HG02885 (cell line): ENCODE results near the gene EIF4ENIF1.
"Not testable (repeated sequence)": the region's sequence is repeated elsewhere in the genome, so short reads cannot be mapped to it uniquely, and the experiment has no call there.

Experiments used
- ATAC-seq: cut with Tn5 transposase; IDR thresholded peaks from one replicate; pipeline ENCODE4 v1.9.1; 2021; ENCODE audit warnings: mild to moderate bottlenecking; ENCODE audit not compliant: unreplicated experiment, poor library complexity

Gene EIF4ENIF1

DNA sequence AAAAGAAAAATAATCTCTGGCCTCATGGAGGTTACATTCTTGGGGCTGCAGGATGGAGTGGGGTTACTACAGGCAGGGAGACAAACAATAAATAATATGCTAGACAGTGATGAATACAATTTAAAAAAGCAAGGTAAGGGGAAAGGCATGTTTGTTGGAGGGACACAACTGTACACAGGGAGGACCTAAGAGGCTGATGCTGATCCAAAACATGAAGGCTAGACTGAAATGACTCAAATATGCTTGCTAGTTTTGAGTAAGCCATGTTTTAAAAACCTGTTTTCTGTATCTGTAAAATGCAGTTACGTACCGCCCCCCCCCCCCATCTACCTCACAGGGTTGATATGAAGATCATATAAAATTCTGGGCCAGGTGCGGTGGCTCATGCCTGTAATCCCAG lies 44.0 kb downstream of the EIF4ENIF1 start:
- no peak for ATAC-seq

DNA sequence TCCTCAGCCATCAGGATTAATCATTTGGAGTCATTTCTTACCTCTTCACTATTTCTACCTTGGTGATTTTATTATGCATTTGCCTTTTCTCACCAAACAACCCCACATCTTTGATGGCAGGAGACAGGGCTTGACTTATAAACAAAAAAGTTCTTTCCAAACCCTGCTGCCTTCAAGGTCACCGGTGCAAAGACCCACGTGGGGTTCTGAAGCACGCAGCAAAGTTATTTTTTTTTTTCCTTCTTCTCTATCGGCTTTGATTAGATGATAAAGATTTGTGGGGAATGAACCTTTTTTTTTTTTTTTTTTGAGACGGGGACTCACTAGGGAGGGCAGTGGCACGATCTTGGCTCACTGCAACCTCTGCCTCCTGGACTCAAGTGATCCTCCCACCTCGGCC lies 46.1 kb downstream of the EIF4ENIF1 start:
- no peak for ATAC-seq

DNA sequence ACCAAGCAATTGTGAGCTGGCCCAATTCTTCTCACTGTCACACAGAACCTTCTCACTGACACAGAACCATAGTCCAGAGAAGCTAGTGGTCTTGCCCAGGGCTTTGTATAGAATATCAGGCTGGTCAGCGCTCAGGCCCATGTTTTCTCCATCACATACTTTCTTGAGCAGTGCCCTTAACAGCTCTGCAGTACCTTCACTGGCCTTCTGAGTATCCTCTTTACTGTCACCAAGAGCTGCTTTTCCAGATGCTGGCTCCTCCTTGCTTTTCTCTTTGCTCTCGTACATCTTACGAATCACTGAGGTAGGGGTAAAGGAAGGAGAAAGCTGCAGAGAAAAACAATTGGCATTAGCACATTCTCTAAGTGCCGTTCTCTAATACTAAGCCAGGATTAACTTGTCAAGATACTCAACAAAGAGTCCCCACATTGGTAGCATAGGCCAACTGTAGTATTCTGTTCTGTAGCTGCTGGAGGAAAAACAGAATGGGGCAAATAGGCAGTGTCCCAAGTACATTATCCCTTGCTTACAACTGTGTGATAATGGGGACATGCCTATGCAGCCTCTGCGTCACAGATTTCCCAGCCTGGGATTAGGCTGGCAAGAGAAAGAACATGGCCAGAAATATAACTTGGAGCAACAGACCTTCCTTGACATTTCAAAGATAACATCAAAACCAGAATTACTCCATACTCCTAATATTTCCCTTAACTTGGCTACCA lies 46.7 kb downstream of the EIF4ENIF1 start:
- no peak for ATAC-seq

DNA sequence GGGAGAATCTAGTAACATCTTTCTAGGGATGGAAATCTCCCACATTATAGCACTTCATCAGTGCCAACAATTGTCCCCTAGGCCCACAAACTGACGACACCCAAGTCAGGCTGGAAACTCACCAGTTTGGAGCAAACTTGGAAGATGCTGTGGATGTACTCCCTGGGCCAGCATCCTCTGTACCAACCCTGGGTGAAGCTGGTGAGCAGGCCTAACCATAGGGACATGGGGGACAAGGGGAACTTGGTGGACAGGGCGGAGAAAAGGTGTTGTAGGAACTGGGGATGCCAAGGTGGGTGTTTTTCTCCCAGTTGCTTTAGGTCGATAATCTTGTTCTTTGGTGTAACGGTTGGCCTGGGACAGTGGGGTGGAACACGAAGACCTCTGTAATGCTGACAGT lies 48.0 kb downstream of the EIF4ENIF1 start:
- ATAC-seq = no peak

DNA sequence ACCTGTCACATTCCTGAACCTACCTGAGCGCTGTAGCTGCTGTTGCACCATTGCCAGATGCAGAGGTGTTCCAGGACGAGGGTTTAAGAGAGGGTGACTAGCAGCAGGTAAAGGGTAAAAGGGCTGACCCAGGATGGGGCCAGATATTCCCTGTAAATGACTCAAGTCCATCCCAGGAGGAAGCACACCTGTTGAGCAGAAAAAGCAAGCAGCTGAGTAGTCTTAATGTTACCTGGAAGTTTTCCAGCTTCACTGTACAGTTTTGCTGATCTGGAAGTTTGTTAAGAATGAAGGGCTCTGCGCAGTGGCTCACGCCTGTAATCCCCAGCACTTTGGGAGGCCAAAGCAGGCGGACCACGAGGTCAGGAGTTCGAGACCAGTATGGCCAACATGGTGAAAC lies 49.0 kb downstream of the EIF4ENIF1 start:
- no peak for ATAC-seq

DNA sequence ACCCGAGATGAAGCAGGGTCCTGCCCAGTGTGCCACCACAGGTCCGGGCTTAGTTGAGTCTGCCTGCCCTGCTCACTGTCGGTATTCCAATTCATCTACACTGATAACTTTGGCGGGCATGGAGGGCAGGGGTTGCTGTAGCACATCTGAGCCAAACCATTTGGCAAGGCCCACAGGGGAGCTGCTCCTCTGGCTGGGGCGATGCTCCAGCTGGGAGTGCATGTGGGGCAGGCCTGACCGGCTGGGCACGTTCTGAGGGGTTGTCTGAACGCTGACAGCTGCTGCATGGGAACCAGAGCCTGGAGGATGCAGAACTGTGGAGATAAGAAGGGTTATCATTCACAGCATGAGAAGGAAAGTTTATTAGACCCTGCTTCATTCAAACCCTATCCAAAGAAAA lies 49.8 kb downstream of the EIF4ENIF1 start:
- ATAC-seq = no peak

DNA sequence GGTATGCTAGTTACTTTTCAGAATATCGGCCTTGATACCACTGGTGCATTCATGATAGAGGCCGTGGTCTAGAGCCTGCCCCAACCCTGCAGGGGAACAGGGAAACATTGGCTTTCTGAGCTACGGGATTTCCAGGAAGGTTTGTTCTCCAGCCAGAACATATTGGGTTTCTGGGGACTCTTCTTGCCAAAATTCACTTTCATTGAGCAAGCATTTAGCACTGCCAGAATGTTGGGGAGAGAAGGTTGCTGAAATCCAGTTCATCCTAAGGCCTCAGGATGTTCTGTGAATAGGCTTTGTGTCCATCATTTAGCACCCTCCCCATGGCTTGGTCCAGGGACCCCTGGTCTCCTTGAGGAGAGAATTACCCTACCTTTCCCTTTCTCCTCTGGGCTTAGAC lies 53.5 kb downstream of the EIF4ENIF1 start:
- no peak for ATAC-seq

DNA sequence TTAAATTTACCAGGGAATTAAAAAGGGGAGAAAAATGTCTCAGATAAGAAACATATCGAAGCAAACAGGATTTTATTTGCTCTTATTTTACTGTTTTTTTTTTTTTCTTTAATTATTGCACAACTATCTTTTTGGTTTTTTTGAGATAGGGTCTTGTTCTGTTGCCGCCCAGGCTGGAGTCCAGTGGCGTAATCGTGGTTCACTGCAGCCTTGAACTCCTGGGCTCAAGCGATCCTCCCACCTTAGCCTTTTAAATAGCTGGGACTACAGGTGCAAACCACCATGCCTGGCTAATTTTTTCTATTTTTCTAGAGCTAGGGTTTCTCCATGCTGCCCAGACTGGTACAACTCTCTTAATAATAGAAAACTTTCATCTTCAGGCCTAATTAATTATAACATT lies 57.7 kb downstream of the EIF4ENIF1 start:
- no peak for ATAC-seq

DNA sequence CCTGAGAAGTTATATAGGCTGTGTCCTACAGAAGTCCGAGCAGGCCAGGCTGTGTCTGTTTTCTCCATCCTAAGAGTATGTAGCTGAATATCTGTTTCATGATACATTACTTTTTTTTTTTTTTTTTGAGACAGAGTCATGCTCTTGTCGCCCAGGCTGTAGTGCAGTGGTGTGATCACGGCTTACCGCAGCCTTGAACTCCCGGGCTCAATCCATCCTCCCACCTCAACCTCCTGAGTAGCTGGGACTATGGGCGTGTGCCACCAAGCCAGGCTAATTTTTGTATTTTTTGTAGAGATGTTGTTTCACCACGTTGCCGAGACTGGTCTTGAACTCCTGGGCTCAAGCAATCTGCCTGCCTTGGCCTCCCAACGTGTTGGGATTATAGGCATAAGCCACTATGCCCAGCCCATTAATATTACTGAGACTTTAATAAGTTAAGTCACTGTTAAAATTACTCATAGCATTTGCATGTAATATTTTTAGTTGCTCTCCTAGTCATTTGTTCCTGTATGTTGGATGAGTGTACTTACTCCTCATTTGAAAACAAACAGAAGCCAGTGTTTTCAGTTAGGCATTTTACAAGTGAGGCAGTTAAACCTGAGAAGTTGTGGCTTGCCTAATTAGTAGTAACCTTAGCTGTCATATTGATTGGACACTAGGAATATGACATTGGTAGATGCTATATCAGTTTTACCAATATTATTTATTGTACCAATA lies 64.2 kb downstream of the EIF4ENIF1 start:
- no peak for ATAC-seq

DNA sequence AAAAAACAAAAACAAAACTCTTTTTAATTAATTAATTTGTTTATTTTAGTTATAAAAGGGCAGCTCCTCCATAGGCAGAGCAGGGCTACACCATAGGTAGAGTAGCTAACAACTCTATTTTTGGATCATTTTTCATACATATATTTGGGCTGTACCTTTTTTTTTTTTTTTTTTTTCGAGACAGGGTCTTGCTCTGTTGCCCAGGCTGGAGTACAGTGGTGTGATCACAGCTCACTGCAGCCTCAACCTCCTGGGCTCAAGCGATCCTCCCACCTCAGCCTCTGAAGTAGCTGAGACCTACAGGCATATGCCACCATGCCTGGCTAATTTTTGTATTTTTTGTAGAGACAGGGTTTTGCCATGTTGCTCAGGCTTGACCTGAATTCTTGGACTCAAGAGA lies 87.3 kb downstream of the EIF4ENIF1 start:
- not testable (repeated sequence) for ATAC-seq

DNA sequence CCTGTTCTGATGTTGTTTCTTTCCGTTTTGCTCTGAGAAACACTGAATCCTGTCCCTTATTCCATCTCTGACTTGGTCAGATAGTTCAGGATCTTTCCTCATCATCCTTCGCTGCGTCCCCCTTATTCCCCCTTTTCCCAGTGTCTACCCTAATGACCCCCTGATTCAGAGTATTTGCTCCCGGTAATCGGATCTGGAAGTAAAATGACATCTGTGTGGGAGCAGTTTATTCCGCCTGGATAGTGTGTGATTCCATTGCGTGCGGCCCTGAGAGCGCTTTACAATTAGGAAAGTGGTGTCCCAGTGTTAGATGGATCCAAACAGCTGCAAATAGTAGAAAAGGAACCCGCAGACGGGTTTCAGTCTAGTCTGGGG lies 89.6 kb downstream of the EIF4ENIF1 start:
- no peak for ATAC-seq

DNA sequence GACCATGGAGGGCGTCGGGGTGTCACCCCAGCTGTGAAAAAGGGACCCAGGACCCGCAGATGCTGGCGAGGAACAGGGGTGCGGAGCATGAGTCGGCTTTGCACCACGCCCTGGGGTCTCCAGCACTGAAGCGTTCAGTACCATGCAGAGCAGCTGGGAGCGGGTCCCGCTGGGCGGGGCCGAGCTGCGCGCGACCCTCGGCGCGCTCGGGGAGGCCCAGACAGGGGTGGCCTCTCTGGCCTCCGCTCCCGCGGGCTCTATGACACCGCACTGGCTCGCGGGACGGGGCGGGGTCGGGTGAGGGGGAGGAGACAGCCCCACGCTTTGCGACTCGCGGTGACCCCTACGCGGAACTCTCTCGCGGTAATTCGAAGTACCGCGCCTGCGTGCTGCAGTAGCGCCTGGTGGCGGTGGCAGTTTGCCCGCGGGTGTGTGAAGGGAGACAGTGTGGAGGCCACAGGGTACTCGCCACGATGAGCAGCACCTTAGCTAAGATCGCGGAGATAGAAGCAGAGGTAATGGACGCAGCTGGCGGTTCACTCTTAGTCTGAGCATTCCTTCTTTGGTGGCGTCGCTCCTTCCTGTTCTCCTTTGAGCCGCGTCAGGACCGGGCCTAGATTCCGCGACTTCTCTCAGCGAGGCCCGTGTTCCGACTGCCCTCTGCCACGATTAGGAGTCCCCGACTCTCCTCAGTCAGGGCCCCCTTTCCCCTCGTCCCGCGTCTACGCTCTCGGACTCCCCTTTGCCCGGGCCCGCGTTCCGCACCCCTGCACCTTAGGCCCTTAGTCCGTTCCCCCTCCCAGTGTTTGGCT lies 90.2 kb downstream of the EIF4ENIF1 start, which contains the start of gene DRG1:
Gene DRG1 (plus strand): TSS at position 394 of the 812 bp plus-strand sequence. CDS start 80 bp downstream, at position 474.
- peak; percentile 98 for ATAC-seq

DNA sequence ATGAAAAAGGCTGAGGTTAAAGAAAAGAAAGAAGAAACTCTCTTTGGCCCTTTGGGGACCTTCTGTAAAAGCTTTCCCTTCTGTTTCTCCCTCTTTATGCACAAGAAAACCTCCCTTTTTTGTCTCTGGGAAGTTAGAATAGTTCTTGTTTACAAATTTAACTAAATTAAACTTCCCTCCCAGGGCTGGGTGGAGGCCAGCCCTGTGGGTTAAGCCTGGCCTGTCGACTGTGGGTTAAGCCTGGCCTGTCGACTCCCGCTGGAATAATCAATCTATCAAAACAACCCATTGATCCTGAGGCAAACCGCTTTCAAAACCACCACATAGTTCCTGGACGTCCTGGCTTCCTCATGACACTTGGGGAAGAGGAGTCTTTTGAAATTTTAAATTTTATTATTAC lies 91.4 kb downstream of the EIF4ENIF1 start:
- ATAC-seq = no peak

DNA sequence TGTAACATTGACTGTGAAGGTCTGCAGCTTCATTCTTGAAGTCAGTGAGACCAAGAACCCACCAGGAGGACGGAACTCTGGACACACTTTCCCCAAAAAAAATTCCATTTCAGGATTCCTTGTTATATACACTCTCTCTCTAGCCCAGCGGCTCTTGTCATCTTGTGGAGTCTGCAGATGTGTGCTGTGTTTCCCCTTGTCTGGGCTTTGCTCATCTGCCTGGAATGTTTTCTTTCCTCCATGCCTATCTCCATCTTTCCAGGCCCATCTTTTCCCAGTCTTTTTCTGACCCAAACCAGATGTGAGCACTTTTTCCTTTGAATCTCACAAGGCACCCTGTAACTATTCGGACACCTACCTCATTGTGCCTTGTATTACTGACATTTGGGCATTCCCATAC lies 95.3 kb downstream of the EIF4ENIF1 start:
- ATAC-seq = no peak

DNA sequence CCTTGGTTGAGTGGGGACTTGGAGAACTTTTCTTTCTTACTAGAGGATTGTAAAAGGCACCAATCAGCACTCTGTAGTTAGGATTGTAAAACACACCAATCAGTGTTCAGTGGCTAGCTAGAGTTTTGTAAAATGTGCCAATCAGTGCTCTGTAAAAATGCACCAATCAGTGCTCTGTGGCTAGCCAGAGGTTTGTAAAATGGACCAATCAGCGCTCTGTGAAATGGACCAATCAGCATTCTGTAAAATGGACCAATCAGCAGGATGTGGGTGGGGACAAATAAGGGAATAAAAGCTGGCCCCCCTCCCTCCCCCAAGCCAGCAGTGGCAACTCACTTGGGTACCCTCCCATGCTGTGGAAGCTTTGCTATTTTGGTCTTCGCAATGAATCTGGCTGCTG lies 95.7 kb downstream of the EIF4ENIF1 start:
- ATAC-seq = no peak
